ENCODE results near the gene RBSN.

DNA sequence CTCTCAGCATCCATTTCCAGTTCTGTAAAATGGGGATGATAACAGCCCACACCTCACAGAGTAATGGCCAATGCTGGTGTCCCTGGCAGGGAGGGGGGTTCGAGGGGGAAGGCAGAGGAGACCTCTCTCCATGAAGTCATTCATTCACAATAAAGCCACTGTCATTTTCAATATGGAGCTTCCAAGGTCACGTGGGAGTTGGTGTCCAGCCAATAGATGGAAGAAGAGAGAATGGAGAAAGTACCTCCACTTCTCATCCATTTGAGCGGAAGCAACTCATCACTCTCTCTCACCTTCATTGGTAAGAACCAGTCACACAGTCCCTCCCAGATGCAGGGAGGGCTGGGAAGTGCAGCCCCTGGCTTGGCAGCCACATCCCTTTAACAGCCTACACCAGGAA lies 14.9 kb upstream of the RBSN start:
- TF ChIP-seq, protein P1, sequence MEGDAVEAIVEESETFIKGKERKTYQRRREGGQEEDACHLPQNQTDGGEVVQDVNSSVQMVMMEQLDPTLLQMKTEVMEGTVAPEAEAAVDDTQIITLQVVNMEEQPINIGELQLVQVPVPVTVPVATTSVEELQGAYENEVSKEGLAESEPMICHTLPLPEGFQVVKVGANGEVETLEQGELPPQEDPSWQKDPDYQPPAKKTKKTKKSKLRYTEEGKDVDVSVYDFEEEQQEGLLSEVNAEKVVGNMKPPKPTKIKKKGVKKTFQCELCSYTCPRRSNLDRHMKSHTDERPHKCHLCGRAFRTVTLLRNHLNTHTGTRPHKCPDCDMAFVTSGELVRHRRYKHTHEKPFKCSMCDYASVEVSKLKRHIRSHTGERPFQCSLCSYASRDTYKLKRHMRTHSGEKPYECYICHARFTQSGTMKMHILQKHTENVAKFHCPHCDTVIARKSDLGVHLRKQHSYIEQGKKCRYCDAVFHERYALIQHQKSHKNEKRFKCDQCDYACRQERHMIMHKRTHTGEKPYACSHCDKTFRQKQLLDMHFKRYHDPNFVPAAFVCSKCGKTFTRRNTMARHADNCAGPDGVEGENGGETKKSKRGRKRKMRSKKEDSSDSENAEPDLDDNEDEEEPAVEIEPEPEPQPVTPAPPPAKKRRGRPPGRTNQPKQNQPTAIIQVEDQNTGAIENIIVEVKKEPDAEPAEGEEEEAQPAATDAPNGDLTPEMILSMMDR (IDR thresholded peaks at IDR 0.05) = no peak
- no peak for TF ChIP-seq POLR2A (IDR thresholded peaks at IDR 0.05)
